SK-N-SH (cell line): ENCODE data around the gene SMYD2. TPM values are rescaled to one million over a fixed set of nuclear protein-coding genes. Genes with fewer than 3 reads are reported as not detected.
A peak's percentile ranks its signal among the peaks of the same experiment; 100 is the strongest.

Source experiments
- CTCF ChIA-PET: fragments of 300-600, 350-600 bp; formaldehyde crosslinking; extraction: SDS; loops from one replicate; lab custom pipeline; 2021; lab: Yijun Ruan, JAX
- POLR2A ChIA-PET: fragments of 350-600 bp; sonication (Branson Sonifier 250); formaldehyde crosslinking; extraction: SDS; loops from one replicate; lab custom pipeline; 2020; ENCODE audit warnings: antibody characterized with exemption, inconsistent platforms; lab: Yijun Ruan, JAX
- DNase-seq: peaks from one replicate; pipeline ENCODE4 v3.0.0; 2012
- H2AFZ ChIP-seq: fragments of 200-600 bp; sonication (generic); 2 replicates; pipeline ENCODE4 v1.8.1; 2016; ENCODE audit warnings: antibody characterized with exemption, mild to moderate bottlenecking, low read depth
- H3F3A ChIP-seq: fragments of 200-600 bp; sonication (generic); replicated peaks from 2 replicates; pipeline ENCODE3; 2016; ENCODE audit warnings: antibody characterized with exemption, mild to moderate bottlenecking; ENCODE audit not compliant: insufficient read depth
- H3K27ac ChIP-seq, 2 experiments: fragments of 200-500 bp in 1 of 2; fragments of 200-600 bp in 1 of 2; sonication (Bioruptor generic) in 1 of 2; sonication (generic), shearing (Covaris generic) in 1 of 2; 2 replicates each; pipeline versions ENCODE4 v1.5.1 to v1.6.1; 2014 to 2016; ENCODE audit warnings: low read depth in 2 of 2, inconsistent platforms in 1 of 2, low read length in 1 of 2, mild to moderate bottlenecking in 1 of 2, mixed read lengths in 1 of 2
- H3K27me3 ChIP-seq: fragments of 200-600 bp; sonication (generic), shearing (Covaris generic); 2 replicates; pipeline ENCODE4 v1.6.1; 2016; ENCODE audit warnings: mixed run types; ENCODE audit not compliant: insufficient read depth
- H3K36me3 ChIP-seq, 2 experiments: fragments of 200-500 bp in 1 of 2; fragments of 200-600 bp in 1 of 2; sonication (Bioruptor generic) in 1 of 2; sonication (generic) in 1 of 2; replicated peaks in 1 of 2; 2 replicates each; pipeline versions ENCODE3 to v1.5.1; 2014 to 2016; ENCODE audit warnings: low read length in 1 of 2, mild to moderate bottlenecking in 1 of 2; ENCODE audit not compliant: insufficient read depth in 2 of 2, control insufficient read depth in 1 of 2
- H3K4me1 ChIP-seq, 2 experiments: fragments of 200-500 bp in 1 of 2; fragments of 200-600 bp in 1 of 2; sonication (Bioruptor generic) in 1 of 2; sonication (generic), shearing (Covaris generic) in 1 of 2; 2 replicates each; pipeline versions ENCODE4 v1.5.1 to v1.6.1; 2014 to 2016; ENCODE audit warnings: low read depth in 1 of 2, low read length in 1 of 2, mixed run types in 1 of 2; ENCODE audit not compliant: insufficient read depth in 2 of 2, control insufficient read depth in 1 of 2
- H3K4me2 ChIP-seq: fragments of 200-600 bp; sonication (generic), shearing (Covaris generic); 2 replicates; pipeline ENCODE4 v1.6.1; 2017; ENCODE audit warnings: mixed run types
- H3K4me3 ChIP-seq, 2 experiments: fragments of 200-500 bp in 1 of 2; fragments of 200-600 bp in 1 of 2; sonication (Bioruptor generic) in 1 of 2; sonication (generic), shearing (Covaris generic) in 1 of 2; 2 replicates each; pipeline versions ENCODE4 v1.5.1 to v1.8.1; 2014 to 2016; ENCODE audit warnings: low read depth in 2 of 2, inconsistent platforms in 1 of 2, low read length in 1 of 2, mild to moderate bottlenecking in 1 of 2, mixed read lengths in 1 of 2, moderate library complexity in 1 of 2
- H3K79me2 ChIP-seq: fragments of 200-600 bp; sonication (generic); 2 replicates; pipeline ENCODE4 v1.8.1; 2017; ENCODE audit warnings: mild to moderate bottlenecking; ENCODE audit not compliant: insufficient read depth
- H3K9ac ChIP-seq: fragments of 200-600 bp; sonication (generic); 2 replicates; pipeline ENCODE4 v1.6.1; 2017; ENCODE audit warnings: mixed run types
- H3K9me2 ChIP-seq: fragments of 200-600 bp; sonication (generic); 2 replicates; pipeline ENCODE4 v1.6.1; 2017; ENCODE audit warnings: mixed run types
- H3K9me3 ChIP-seq: fragments of 200-600 bp; sonication (generic); 2 replicates; pipeline ENCODE4 v1.6.1; 2017; ENCODE audit warnings: mixed run types, mild to moderate bottlenecking, moderate library complexity
- H4K20me1 ChIP-seq: fragments of 200-600 bp; sonication (generic); 2 replicates; pipeline ENCODE4 v1.6.1; 2017; ENCODE audit warnings: mild to moderate bottlenecking, mixed run types; ENCODE audit not compliant: insufficient read depth
- CHD2 ChIP-seq: fragments of 150-350 bp; IDR thresholded peaks from 2 replicates; pipeline ENCODE4 v1.6.1; 2018; ENCODE audit warnings: low read length; ENCODE audit not compliant: partially characterized antibody
- FOXJ3 ChIP-seq: sonication (generic); formaldehyde crosslinking; IDR thresholded peaks from 2 replicates; pipeline ENCODE4 v1.5.1; 2020; ENCODE audit warnings: mild to moderate bottlenecking, missing genetic modification reagents
- GABPA ChIP-seq: IDR thresholded peaks from 2 replicates; pipeline ENCODE4 v1.4.0; 2012; ENCODE audit warnings: low read depth, mild to moderate bottlenecking
- MAX ChIP-seq: IDR thresholded peaks from 2 replicates; pipeline ENCODE4 v1.4.0; 2012; ENCODE audit warnings: low read depth
- MXI1 ChIP-seq: IDR thresholded peaks from 2 replicates; pipeline ENCODE4 v1.6.1; 2012; ENCODE audit warnings: mild to moderate bottlenecking, low read depth, low read length, improper control_type of control experiment
- POLR2AphosphoS5 ChIP-seq: IDR thresholded peaks from 2 replicates; pipeline ENCODE4 v1.6.1; 2012; ENCODE audit warnings: low read depth, low read length
- REST ChIP-seq: IDR thresholded peaks from 2 replicates; pipeline ENCODE4 v1.6.1; 2012; ENCODE audit warnings: mild to moderate bottlenecking, low read depth, low read length, moderate library complexity
- TCF12 ChIP-seq: IDR thresholded peaks from 2 replicates; pipeline ENCODE4 v1.4.0; 2012
- USF1 ChIP-seq: IDR thresholded peaks from 2 replicates; pipeline ENCODE4 v1.4.0; 2012; ENCODE audit warnings: low read depth, borderline replicate concordance
- YY1 ChIP-seq: IDR thresholded peaks from 2 replicates; pipeline ENCODE4 v1.4.0; 2012; ENCODE audit warnings: low read depth, mild to moderate bottlenecking
- WGBS: methylation state at CpG from one replicate; pipeline ENCODE4 v1.1.6; 2017; ENCODE audit warnings: low lambda C conversion rate; 5-methylcytosine and 5-hydroxymethylcytosine counted together
- polyA plus RNA-seq, 3 experiments: library from polyadenylated mRNA; depleted of rRNA; stranded (reverse); fragments of >200 nt; gene quantifications; 2 replicates each; pipeline ENCODE4 v1.2.3, GENCODE V29; 2012
- TF ChIP-seq, protein P1 (sequence below): fragments of 150-350 bp; IDR thresholded peaks from 2 replicates; pipeline ENCODE4 v1.6.1; 2016; ENCODE audit warnings: mild to moderate bottlenecking, low read depth, low read length
- TF ChIP-seq, protein P2 (sequence below): fragments of 150-350 bp; IDR thresholded peaks from 2 replicates; pipeline ENCODE4 v1.6.1; 2017; ENCODE audit warnings: antibody characterized with exemption, low read length, low read depth, borderline replicate concordance

The SMYD2 gene
- polyA plus RNA-seq, 1 of the 3 experiments (the other 2 are of a cell fraction) = 23.1 TPM

- no peak for TF ChIP-seq REST
Measured at GRCh38 chr1:214372092-214372491, 91.1 kb downstream of the SMYD2 start (continued).

DNA sequence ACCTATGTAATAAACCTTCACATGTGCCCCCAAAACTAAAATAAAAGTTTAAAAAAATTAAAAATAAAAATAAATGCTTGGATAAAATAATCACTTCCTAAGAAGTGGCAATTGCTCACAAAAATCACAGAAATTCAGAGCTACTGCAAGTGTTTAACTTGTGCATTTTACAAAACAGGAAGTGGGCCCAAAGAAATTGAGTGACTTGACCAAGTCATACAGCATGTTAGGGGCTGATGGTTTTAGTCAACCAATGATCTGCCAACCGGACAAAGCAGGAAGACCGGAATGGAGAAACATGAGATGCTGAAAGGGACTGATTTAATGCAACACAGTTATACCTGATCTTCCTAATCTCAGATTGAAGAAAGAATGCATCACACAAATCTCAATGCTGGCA is 96.5 kb downstream of the SMYD2 start:
- Histone ChIP-seq H3K9me2 (no peaks in the 10 kb centered on the region), H2AFZ (no peak overlapping the region), H3K4me2 (no peak overlapping the region), H3K27me3 (no peaks in the 10 kb centered on the region), H3K4me1 (peaks cover 0 to 5% of the 10 kb centered on the region in 2 experiments; a peak in 2 of 4 replicates), H3K27ac (peak overlapping the region; percentile 36 to 55; a peak in 3 of 4 replicates), H4K20me1 (peaks cover 6% of the 10 kb centered on the region; the same call in 1 of the 2 replicates), H3F3A (peaks cover 14% of the 10 kb centered on the region), H3K9me3 (no peaks in the 10 kb centered on the region), H3K79me2 (peaks cover 61% of the 10 kb centered on the region), H3K9ac (no peak overlapping the region), H3K36me3 (peaks cover 50 to 77% of the 10 kb centered on the region in 2 experiments), H3K4me3 (no peak overlapping the region)
- DNase-seq = no peak
- CTCF ChIA-PET = no interaction called here
- POLR2A ChIA-PET = no interaction called here
- 100% methylated on average over 2 of the region's 2 CpGs for WGBS
- TF ChIP-seq POLR2AphosphoS5 = no peak
- no peak for TF ChIP-seq USF1
- no peak for TF ChIP-seq YY1
- TF ChIP-seq, protein P1, sequence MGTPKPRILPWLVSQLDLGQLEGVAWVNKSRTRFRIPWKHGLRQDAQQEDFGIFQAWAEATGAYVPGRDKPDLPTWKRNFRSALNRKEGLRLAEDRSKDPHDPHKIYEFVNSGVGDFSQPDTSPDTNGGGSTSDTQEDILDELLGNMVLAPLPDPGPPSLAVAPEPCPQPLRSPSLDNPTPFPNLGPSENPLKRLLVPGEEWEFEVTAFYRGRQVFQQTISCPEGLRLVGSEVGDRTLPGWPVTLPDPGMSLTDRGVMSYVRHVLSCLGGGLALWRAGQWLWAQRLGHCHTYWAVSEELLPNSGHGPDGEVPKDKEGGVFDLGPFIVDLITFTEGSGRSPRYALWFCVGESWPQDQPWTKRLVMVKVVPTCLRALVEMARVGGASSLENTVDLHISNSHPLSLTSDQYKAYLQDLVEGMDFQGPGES = no peak
- no peak for TF ChIP-seq TCF12
- TF ChIP-seq, protein P2, sequence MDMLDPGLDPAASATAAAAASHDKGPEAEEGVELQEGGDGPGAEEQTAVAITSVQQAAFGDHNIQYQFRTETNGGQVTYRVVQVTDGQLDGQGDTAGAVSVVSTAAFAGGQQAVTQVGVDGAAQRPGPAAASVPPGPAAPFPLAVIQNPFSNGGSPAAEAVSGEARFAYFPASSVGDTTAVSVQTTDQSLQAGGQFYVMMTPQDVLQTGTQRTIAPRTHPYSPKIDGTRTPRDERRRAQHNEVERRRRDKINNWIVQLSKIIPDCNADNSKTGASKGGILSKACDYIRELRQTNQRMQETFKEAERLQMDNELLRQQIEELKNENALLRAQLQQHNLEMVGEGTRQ = no peak
- TF ChIP-seq FOXJ3 (CRISPR knock-in tag) = no peak
- no peak for TF ChIP-seq GABPA
- no peak for TF ChIP-seq MAX
- no peak for TF ChIP-seq CHD2
- TF ChIP-seq MXI1 = no peak
- TF ChIP-seq, all 33 proteins: peak for 0
